HepG2 (cell line): ENCODE measurements around the gene SCP2. TPM values are rescaled to one million over a fixed set of nuclear protein-coding genes. Genes with fewer than 3 reads are reported as not detected.

ENCODE experiments used
- ATF7-NPFF ChIP-seq: sonication (generic); formaldehyde crosslinking; IDR thresholded peaks from 2 replicates; pipeline ENCODE4 v1.8.1; 2023; ENCODE audit warnings: mild to moderate bottlenecking, low read depth, missing genetic modification reagents, moderate library complexity
- BORCS8-MEF2B ChIP-seq: sonication (generic); formaldehyde crosslinking; IDR thresholded peaks from 2 replicates; pipeline ENCODE4 v1.8.0; 2022; ENCODE audit warnings: mild to moderate bottlenecking, missing genetic modification reagents
- DPF2 ChIP-seq: sonication (generic); formaldehyde crosslinking; IDR thresholded peaks from 2 replicates; pipeline ENCODE4 v1.4.0; 2020; ENCODE audit warnings: mild to moderate bottlenecking, low read depth, missing genetic modification reagents, borderline replicate concordance
- ELF1 ChIP-seq: sonication (generic); formaldehyde crosslinking; IDR thresholded peaks from 2 replicates; pipeline ENCODE4 v1.4.0; 2020; ENCODE audit warnings: missing genetic modification reagents
- HDAC1 ChIP-seq: sonication (generic); formaldehyde crosslinking; IDR thresholded peaks from 2 replicates; pipeline ENCODE4 v1.5.1; 2020; ENCODE audit warnings: mild to moderate bottlenecking, missing genetic modification reagents
- KAT8 ChIP-seq: IDR thresholded peaks from 2 replicates; pipeline ENCODE4 v1.6.1; 2016; ENCODE audit warnings: missing genetic modification reagents, missing compliant biosample characterization
- LCORL ChIP-seq, 2 experiments: fragments of 450-650 bp in 1 of 2; sonication (generic) in 1 of 2; formaldehyde crosslinking in 1 of 2; IDR thresholded peaks; 2 replicates each; pipeline versions ENCODE4 v1.5.0 to v1.6.1; 2017 to 2020; ENCODE audit warnings: antibody characterized with exemption in 1 of 2, missing genetic modification reagents in 1 of 2
- MEF2D ChIP-seq: sonication (generic); formaldehyde crosslinking; IDR thresholded peaks from 2 replicates; pipeline ENCODE4 v1.5.1; 2020; ENCODE audit warnings: mild to moderate bottlenecking, missing genetic modification reagents
- NFE2L2 ChIP-seq: fragments of 150-350 bp; IDR thresholded peaks from 2 replicates; pipeline ENCODE4 v1.6.1; 2014; ENCODE audit warnings: low read length
- NR1H2 ChIP-seq: sonication (generic); formaldehyde crosslinking; IDR thresholded peaks from 2 replicates; pipeline ENCODE4 v1.8.1; 2022; ENCODE audit warnings: low read depth, missing genetic modification reagents, borderline replicate concordance
- PTBP1 ChIP-seq: fragments of 200-400 bp; formaldehyde crosslinking; IDR thresholded peaks from 2 replicates; pipeline ENCODE4 v1.6.1; 2018; ENCODE audit warnings: low read length, low read depth; ENCODE audit not compliant: poor library complexity, severe bottlenecking
- RFX5 ChIP-seq: IDR thresholded peaks from 2 replicates; pipeline ENCODE4 v1.6.1; 2011; ENCODE audit warnings: low read depth, low read length, improper control_type of control experiment
- XBP1 ChIP-seq: sonication (generic); formaldehyde crosslinking; IDR thresholded peaks from 2 replicates; pipeline ENCODE4 v1.5.0; 2020; ENCODE audit warnings: missing genetic modification reagents
- ZNF30 ChIP-seq: sonication (generic); formaldehyde crosslinking; IDR thresholded peaks from 2 replicates; pipeline ENCODE4 v1.5.0; 2020; ENCODE audit warnings: mild to moderate bottlenecking, missing genetic modification reagents
- ZNF326 ChIP-seq: sonication (generic); formaldehyde crosslinking; IDR thresholded peaks from 2 replicates; pipeline ENCODE4 v1.4.0; 2020; ENCODE audit warnings: missing genetic modification reagents, borderline replicate concordance
- ZNF362 ChIP-seq: sonication (generic); formaldehyde crosslinking; IDR thresholded peaks from 2 replicates; pipeline ENCODE4 v1.4.0; 2020; ENCODE audit warnings: missing genetic modification reagents, mild to moderate bottlenecking, borderline replicate concordance
- ZNF503 ChIP-seq: sonication (generic); formaldehyde crosslinking; IDR thresholded peaks from 2 replicates; pipeline ENCODE4 v1.4.0; 2020; ENCODE audit warnings: missing genetic modification reagents
- polyA plus RNA-seq, 8 experiments: library from polyadenylated mRNA; depleted of rRNA in 3 of 8; stranded (reverse) in 7 of 8; unstranded in 1 of 8; fragments of >200 nt; fragmentation: Illumina TruSeq in 4 of 8; extraction: Trizol in 4 of 8; gene quantifications; 2 replicates each; pipeline versions ENCODE4 v1.2.1 to v1.2.3, GENCODE V29; 2011 to 2016; ENCODE audit warnings: low read depth in 4 of 8, missing spikeins in 1 of 8, mixed read lengths in 1 of 8; ENCODE audit not compliant: insufficient read depth in 1 of 8
- total RNA-seq, 5 experiments: library from RNA; depleted of rRNA; stranded (reverse); fragments of >200 nt; fragmentation: Illumina TruSeq; extraction: Trizol; gene quantifications; 2 replicates each; pipeline ENCODE4 v1.2.3, GENCODE V29; 2016; ENCODE audit warnings: low read depth in 1 of 5
- TF ChIP-seq, protein P1 (sequence below): sonication (generic); IDR thresholded peaks from 2 replicates; pipeline ENCODE4 v1.6.1; 2016; ENCODE audit warnings: low read depth, borderline replicate concordance
- TF ChIP-seq, protein P2 (sequence below), 2 experiments: IDR thresholded peaks; 2 replicates each; pipeline ENCODE4 v1.6.1; 2011 to 2012; ENCODE audit warnings: low read length in 2 of 2, borderline replicate concordance in 1 of 2, low read depth in 1 of 2, mild to moderate bottlenecking in 1 of 2, moderate library complexity in 1 of 2
- TF ChIP-seq, protein P3 (sequence below): sonication (generic); formaldehyde crosslinking; IDR thresholded peaks from 2 replicates; pipeline ENCODE4 v1.9.0; 2022; ENCODE audit warnings: low read depth, missing genetic modification reagents

SCP2 gene
- total and polyA plus RNA-seq, 2 of the 13 experiments (the other 11 are each of a cell fraction or from before 2014, with no cell fraction given) = 59.0 to 133 TPM

DNA sequence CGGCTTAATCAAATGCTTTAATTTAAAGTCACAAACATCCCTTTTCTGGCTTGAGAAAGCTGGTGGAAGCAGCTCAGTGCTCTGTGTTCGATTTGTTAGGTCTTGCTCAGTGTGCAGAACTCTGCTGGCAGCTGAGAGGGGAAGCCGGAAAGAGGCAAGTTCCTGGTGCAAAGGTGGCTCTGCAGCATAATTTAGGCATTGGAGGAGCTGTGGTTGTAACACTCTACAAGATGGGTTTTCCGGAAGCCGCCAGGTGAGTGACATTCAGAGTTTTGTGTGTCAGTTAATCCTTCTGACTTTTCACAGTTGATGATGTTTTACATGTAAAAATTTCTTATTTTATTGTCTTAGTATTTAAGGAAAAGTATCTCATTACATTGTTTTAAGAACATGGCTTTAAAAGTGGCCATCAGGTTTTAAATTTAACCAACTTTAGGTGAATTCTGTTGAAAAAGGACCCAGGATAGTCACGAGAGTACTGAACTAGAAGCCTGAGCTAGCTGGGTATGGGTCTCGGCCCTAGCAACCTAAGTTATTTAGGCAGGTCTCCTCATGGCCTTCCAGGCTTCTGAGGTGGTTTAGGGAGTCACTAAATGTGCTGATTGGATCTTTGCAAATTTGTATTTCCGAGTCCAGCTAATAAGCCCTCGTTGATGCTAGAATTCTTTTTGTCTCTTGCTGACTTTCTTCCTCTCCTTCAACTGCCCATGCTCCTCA, 87.9 kb downstream of the SCP2 start (continued):
- no peak for TF ChIP-seq ZNF362 (CRISPR knock-in tag)
- TF ChIP-seq XBP1 (CRISPR knock-in tag) = no peak
- TF ChIP-seq LCORL (IDR thresholded peaks at IDR 0.05) = peak; percentile 61
- TF ChIP-seq LCORL (CRISPR knock-in tag; IDR thresholded peaks at IDR 0.05) = peak; percentile 58; the same call in 1 of the 2 replicates
- TF ChIP-seq ATF7-NPFF (CRISPR knock-in tag) = no peak
- TF ChIP-seq NFE2L2 = no peak
- TF ChIP-seq, protein P1, sequence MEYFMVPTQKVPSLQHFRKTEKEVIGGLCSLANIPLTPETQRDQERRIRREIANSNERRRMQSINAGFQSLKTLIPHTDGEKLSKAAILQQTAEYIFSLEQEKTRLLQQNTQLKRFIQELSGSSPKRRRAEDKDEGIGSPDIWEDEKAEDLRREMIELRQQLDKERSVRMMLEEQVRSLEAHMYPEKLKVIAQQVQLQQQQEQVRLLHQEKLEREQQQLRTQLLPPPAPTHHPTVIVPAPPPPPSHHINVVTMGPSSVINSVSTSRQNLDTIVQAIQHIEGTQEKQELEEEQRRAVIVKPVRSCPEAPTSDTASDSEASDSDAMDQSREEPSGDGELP = peak; percentile 94
- no peak for TF ChIP-seq ZNF30
- TF ChIP-seq MEF2D (CRISPR knock-in tag) = no peak
- no peak for TF ChIP-seq DPF2 (CRISPR knock-in tag)
- TF ChIP-seq ZNF326 (CRISPR knock-in tag) = no peak
- TF ChIP-seq NR1H2 (CRISPR knock-in tag) = no peak
- TF ChIP-seq HDAC1 (CRISPR knock-in tag) = peak; percentile 87
- TF ChIP-seq KAT8 (CRISPR knock-in tag) = peak; percentile 98
- TF ChIP-seq, protein P2, sequence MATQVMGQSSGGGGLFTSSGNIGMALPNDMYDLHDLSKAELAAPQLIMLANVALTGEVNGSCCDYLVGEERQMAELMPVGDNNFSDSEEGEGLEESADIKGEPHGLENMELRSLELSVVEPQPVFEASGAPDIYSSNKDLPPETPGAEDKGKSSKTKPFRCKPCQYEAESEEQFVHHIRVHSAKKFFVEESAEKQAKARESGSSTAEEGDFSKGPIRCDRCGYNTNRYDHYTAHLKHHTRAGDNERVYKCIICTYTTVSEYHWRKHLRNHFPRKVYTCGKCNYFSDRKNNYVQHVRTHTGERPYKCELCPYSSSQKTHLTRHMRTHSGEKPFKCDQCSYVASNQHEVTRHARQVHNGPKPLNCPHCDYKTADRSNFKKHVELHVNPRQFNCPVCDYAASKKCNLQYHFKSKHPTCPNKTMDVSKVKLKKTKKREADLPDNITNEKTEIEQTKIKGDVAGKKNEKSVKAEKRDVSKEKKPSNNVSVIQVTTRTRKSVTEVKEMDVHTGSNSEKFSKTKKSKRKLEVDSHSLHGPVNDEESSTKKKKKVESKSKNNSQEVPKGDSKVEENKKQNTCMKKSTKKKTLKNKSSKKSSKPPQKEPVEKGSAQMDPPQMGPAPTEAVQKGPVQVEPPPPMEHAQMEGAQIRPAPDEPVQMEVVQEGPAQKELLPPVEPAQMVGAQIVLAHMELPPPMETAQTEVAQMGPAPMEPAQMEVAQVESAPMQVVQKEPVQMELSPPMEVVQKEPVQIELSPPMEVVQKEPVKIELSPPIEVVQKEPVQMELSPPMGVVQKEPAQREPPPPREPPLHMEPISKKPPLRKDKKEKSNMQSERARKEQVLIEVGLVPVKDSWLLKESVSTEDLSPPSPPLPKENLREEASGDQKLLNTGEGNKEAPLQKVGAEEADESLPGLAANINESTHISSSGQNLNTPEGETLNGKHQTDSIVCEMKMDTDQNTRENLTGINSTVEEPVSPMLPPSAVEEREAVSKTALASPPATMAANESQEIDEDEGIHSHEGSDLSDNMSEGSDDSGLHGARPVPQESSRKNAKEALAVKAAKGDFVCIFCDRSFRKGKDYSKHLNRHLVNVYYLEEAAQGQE (IDR thresholded peaks at IDR 0.05; ENCODE audit: borderline replicate concordance in 1 of 2, low read depth in 1 of 2, low read length in 2 of 2) = no peak; a peak in 1 of 4 replicates
- TF ChIP-seq PTBP1 = no peak
- TF ChIP-seq ELF1 (CRISPR knock-in tag) = peak; percentile 95
- no peak for TF ChIP-seq RFX5
- peak; percentile 54; the same call in 1 of the 2 replicates for TF ChIP-seq ZNF503
- TF ChIP-seq, protein P3, sequence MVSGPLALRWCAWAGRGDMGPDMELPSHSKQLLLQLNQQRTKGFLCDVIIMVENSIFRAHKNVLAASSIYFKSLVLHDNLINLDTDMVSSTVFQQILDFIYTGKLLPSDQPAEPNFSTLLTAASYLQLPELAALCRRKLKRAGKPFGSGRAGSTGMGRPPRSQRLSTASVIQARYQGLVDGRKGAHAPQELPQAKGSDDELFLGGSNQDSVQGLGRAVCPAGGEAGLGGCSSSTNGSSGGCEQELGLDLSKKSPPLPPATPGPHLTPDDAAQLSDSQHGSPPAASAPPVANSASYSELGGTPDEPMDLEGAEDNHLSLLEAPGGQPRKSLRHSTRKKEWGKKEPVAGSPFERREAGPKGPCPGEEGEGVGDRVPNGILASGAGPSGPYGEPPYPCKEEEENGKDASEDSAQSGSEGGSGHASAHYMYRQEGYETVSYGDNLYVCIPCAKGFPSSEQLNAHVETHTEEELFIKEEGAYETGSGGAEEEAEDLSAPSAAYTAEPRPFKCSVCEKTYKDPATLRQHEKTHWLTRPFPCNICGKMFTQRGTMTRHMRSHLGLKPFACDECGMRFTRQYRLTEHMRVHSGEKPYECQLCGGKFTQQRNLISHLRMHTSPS (CRISPR knock-in tag) = no peak
- TF ChIP-seq BORCS8-MEF2B (CRISPR knock-in tag) = no peak
